GM12892 (cell line): ENCODE measurements around the gene ADGRL3.

Source experiments
- POLR2A ChIP-seq: IDR thresholded peaks from 2 replicates; pipeline ENCODE4 v1.6.1; 2011; ENCODE audit warnings: low read depth, low read length, control low read depth
- POLR2AphosphoS5 ChIP-seq: IDR thresholded peaks from 2 replicates; pipeline ENCODE4 v1.6.1; 2011; ENCODE audit warnings: low read depth, low read length, control low read depth
- TAF1 ChIP-seq: IDR thresholded peaks from 2 replicates; pipeline ENCODE4 v1.6.1; 2011; ENCODE audit warnings: low read depth, mild to moderate bottlenecking, control low read depth, low read length, borderline replicate concordance

DNA sequence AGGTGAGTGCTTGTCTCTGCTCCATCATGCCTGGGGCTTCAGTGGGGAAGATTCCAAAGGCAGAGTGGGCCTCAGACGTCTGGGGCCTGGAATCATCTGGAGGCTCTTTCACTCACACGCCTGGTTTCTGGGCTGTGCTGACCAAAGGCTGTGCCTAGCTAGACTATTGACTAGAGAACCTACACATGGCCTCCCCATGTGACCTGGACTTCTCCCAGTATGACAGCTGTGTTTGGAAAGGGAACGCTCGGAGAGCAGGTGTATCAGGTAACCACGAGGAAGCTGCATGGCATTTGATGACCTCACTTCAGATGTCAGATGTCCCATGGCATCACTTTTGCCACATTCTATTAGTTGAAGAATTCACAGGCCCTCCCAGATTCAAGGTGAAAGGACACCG, 51.0 kb downstream of the ADGRL3 start:
- TF ChIP-seq POLR2A (no peak), POLR2AphosphoS5 (no peak), TAF1 (no peak)
